Measurements from ENCODE around the gene FRA10AC1. TPM values are rescaled to one million over a fixed set of nuclear protein-coding genes. Genes with fewer than 3 reads are reported as not detected.

The FRA10AC1 gene
- 20.3 TPM for total RNA-seq (2021; ENCODE audit: unreplicated experiment)
- polyA plus RNA-seq (2012; ENCODE audit: insufficient read length) = 14.0 TPM
- Bru-seq, nascent RNA = percentile 86 among the genes with signal in this experiment
- BruChase-seq, experiment 1, labeled RNA remaining after a 2-hour chase = percentile 91 among the genes with signal in this experiment
- percentile 81 among the genes with signal in this experiment for BruChase-seq, experiment 2, labeled RNA remaining after a 6-hour chase
- long read RNA-seq, transcript FRA10AC1-201 (14 exons, 3,089 nt) = major isoform, 13 of 57 reads
- long read RNA-seq, partial matches to known transcripts = 26 of 57 reads
- long read RNA-seq, other reads (novel, unspliced or antisense) = 16 of 57 reads

GRCh38 chr10:93702210-93703001 is at the start of gene FRA10AC1:
Gene FRA10AC1, minus strand, starts transcription at chr10:93702592. Its CDS starts 2,486 bp downstream, at chr10:93700106.
- Histone ChIP-seq H3K4me3 (ENCODE audit: low read depth in 2 of 2, low read length in 2 of 2) (peak within 1 kb of the TSS; percentile 58 to 85), H3K27me3 (ENCODE audit: control insufficient read depth, insufficient read depth, low read length) (no peaks in the 10 kb centered on the region; the same call in 1 of the 2 replicates), H3K9me3 (ENCODE audit: control insufficient read depth, insufficient read depth, low read depth, low read length) (no peaks in the 10 kb centered on the region), H3K36me3 (ENCODE audit: control insufficient read depth, insufficient read depth, low read length) (peaks cover 16% of the 10 kb centered on the region), H3K27ac (ENCODE audit: low read length) (peak within 1 kb of the TSS; percentile 91), H3K4me1 (ENCODE audit: control insufficient read depth, insufficient read depth, low read length) (peaks cover 9% of the 10 kb centered on the region; the same call in 1 of the 2 replicates)
- BruUV-seq (replicated peaks) = no TSS peak
- POLR2A ChIA-PET = interaction anchor here (0.6 to 0.7 kb wide), 2 partner anchors 182 to 256 kb away, joined by 4 to 6 read pairs; no protein-coding TSS in a partner anchor
- CTCF ChIA-PET = interaction anchor here (0.6 to 2.4 kb wide), 5 partner anchors 11 to 202 kb away, joined by 3 to 9 read pairs (median 3); no protein-coding TSS in a partner anchor
- in situ Hi-C loops (cut with HindIII; ENCODE audit: low pct_unique_long_range_greater_than_20kb, low sequenced_read_pairs) (no loop called here), intact Hi-C loops (cut with micrococcal nuclease; ENCODE audit: unreplicated experiment) (loop anchor here (2.0 kb wide), 1 partner anchor 112 kb away; no protein-coding TSS in a partner anchor)
- peak; percentile 96; the same call in 1 of the 2 replicates for TF ChIP-seq SIN3A (IDR thresholded peaks at IDR 0.05; ENCODE audit: borderline replicate concordance, insufficient read depth, low read depth, low read length)
- TF ChIP-seq POLR2AphosphoS5 (IDR thresholded peaks at IDR 0.05; ENCODE audit: low read depth, low read length) = peak; percentile 95; the same call in 1 of the 2 replicates
- peak; percentile 69; the same call in 1 of the 2 replicates for TF ChIP-seq TCF7L2 (IDR thresholded peaks at IDR 0.05; ENCODE audit: low read depth, low read length)
- TF ChIP-seq REST (IDR thresholded peaks at IDR 0.05; ENCODE audit: insufficient read depth in 1 of 2, low read depth in 2 of 2, low read length in 1 of 2) = peak; percentile 32 to 78; a peak in 3 of 4 replicates
- peak; percentile 74 for TF ChIP-seq CTCF (IDR thresholded peaks at IDR 0.05)
- ATAC-seq = peak; percentile 98
- peak; percentile 47 for DNase-seq (ENCODE audit: low read depth, low spot score)

- in situ Hi-C loops (cut with HindIII; ENCODE audit: low pct_unique_long_range_greater_than_20kb, low sequenced_read_pairs) = no loop called here
These were observed 49.4 kb upstream of the FRA10AC1 start for GRCh38 chr10:93751832-93752231.

More at GRCh38 chr10:93751832-93752231, 49.4 kb upstream of the FRA10AC1 start:
- BruUV-seq (replicated peaks) = no TSS peak
- no peaks in the 10 kb centered on the region for H3K36me3 ChIP-seq (ENCODE audit: control insufficient read depth, insufficient read depth, low read length)
- no peaks in the 10 kb centered on the region for H3K9me3 ChIP-seq (ENCODE audit: control insufficient read depth, insufficient read depth, low read depth, low read length)
- DNase-seq (ENCODE audit: low read depth, low spot score) (no peak), ATAC-seq (peak; percentile 74)
- H3K4me1 ChIP-seq (ENCODE audit: control insufficient read depth, insufficient read depth, low read length) = peaks cover 8% of the 10 kb centered on the region
- intact Hi-C loops (cut with micrococcal nuclease; ENCODE audit: unreplicated experiment) = no loop called here
- POLR2A ChIA-PET = no interaction called here
- CTCF ChIA-PET = no interaction called here
- no peak overlapping the region for H3K27ac ChIP-seq (ENCODE audit: low read length)
- H3K27me3 ChIP-seq (ENCODE audit: control insufficient read depth, insufficient read depth, low read length) = no peaks in the 10 kb centered on the region
- H3K4me3 ChIP-seq (ENCODE audit: low read depth in 2 of 2, low read length in 2 of 2) = peak overlapping the region in 1 of 2 experiments; percentile 25; a peak in 1 of 4 replicates
- no peak for TF ChIP-seq SIN3A (IDR thresholded peaks at IDR 0.05; ENCODE audit: borderline replicate concordance, insufficient read depth, low read depth, low read length)
- TF ChIP-seq TCF7L2 (IDR thresholded peaks at IDR 0.05; ENCODE audit: low read depth, low read length) = no peak
- TF ChIP-seq POLR2AphosphoS5 (IDR thresholded peaks at IDR 0.05; ENCODE audit: low read depth, low read length) = no peak
- no peak for TF ChIP-seq CTCF (IDR thresholded peaks at IDR 0.05)
- TF ChIP-seq REST (IDR thresholded peaks at IDR 0.05; ENCODE audit: insufficient read depth in 1 of 2, low read depth in 2 of 2, low read length in 1 of 2) = no peak

Measured in Panc1 (cell line).